HCT116 (cell line): ENCODE results near the gene MMP10. TPM values are rescaled to one million over a fixed set of nuclear protein-coding genes. Genes with fewer than 3 reads are reported as not detected.

ENCODE experiments used
- ATAC-seq: fragments of 200-7000 bp; cut with Tn5 transposase; 2 replicates; pipeline ENCODE4 v1.9.1; 2020; ENCODE audit warnings: mild to moderate bottlenecking, moderate library complexity
- BruUV-seq: library from RNA; stranded (reverse); fragments of 400-500 nt; replicated peaks from 2 replicates; lab custom pipeline; 2021; lab: Mats Ljungman, UMichigan
- CTCF ChIA-PET: fragments of 300-600 bp; sonication (Branson Sonifier 250); formaldehyde crosslinking; loops from one replicate; lab custom pipeline; 2021; ENCODE audit warnings: antibody characterized with exemption; lab: Charles Lee
- POLR2A ChIA-PET: fragments of 300-600, 350-600 bp; sonication (Branson Sonifier 250); formaldehyde crosslinking; loops from one replicate; lab custom pipeline; 2021; ENCODE audit warnings: antibody characterized with exemption; lab: Charles Lee
- RAD21 ChIA-PET, 2 experiments: fragments of 300-600 bp; sonication (Branson Sonifier 250); formaldehyde crosslinking; loops; one replicate each; lab custom pipeline; 2023; ENCODE audit warnings: low total read pairs in 2 of 2; ENCODE audit not compliant: uncharacterized antibody in 2 of 2, unreplicated experiment in 2 of 2, low non-redundant PET in 1 of 2; lab: Charles Lee
- DNase-seq: peaks from one replicate; pipeline ENCODE4 v3.0.0-alpha.2; 2010; ENCODE audit warnings: low read depth, low spot score
- H2AFZ ChIP-seq: fragments of 200-600 bp; shearing (Covaris generic), sonication (generic); 2 replicates; pipeline ENCODE4 v1.6.1; 2017; ENCODE audit warnings: low read depth, mixed run types, mixed read lengths, antibody characterized with exemption, low read length; ENCODE audit not compliant: poor library complexity, severe bottlenecking
- H3K27ac ChIP-seq: 2 replicates; pipeline ENCODE4 v1.5.1; 2012; ENCODE audit warnings: low read depth, low read length
- H3K27me3 ChIP-seq: fragments of 200-600 bp; sonication (generic); 2 replicates; pipeline ENCODE4 v1.6.1; 2016; ENCODE audit warnings: mixed run types, low read length, mixed read lengths; ENCODE audit not compliant: insufficient read depth
- H3K36me3 ChIP-seq, 2 experiments: fragments of 200-500 bp in 1 of 2; fragments of 200-600 bp in 1 of 2; sonication (Bioruptor generic) in 1 of 2; sonication (generic) in 1 of 2; 2 replicates each; pipeline versions ENCODE4 v1.5.1 to v1.6.1; 2014 to 2016; ENCODE audit warnings: low read length in 2 of 2, inconsistent platforms in 1 of 2, mixed read lengths in 1 of 2, mixed run types in 1 of 2; ENCODE audit not compliant: insufficient read depth in 2 of 2, control insufficient read depth in 1 of 2
- H3K4me1 ChIP-seq, 2 experiments: fragments of 200-600 bp in 1 of 2; sonication (generic) in 1 of 2; 2 replicates each; pipeline versions ENCODE4 v1.5.1 to v1.6.1; 2012 to 2017; ENCODE audit warnings: low read length in 2 of 2, inconsistent platforms in 1 of 2, mild to moderate bottlenecking in 1 of 2, mixed read lengths in 1 of 2, mixed run types in 1 of 2, moderate library complexity in 1 of 2; ENCODE audit not compliant: insufficient read depth in 2 of 2, control insufficient read depth in 1 of 2
- H3K4me2 ChIP-seq: fragments of 200-600 bp; sonication (generic); 2 replicates; pipeline ENCODE4 v1.6.1; 2017; ENCODE audit warnings: mixed run types, low read length, mixed read lengths
- H3K4me3 ChIP-seq, 2 experiments: fragments of 200-600 bp in 1 of 2; sonication (generic) in 1 of 2; replicated peaks in 1 of 2; 2 replicates each; pipeline ENCODE4 v1.5.1; 2011 to 2016; ENCODE audit warnings: low read length in 2 of 2, control low read depth in 1 of 2, low read depth in 1 of 2, mild to moderate bottlenecking in 1 of 2, mixed read lengths in 1 of 2, mixed run types in 1 of 2
- H3K79me2 ChIP-seq: fragments of 200-600 bp; sonication (generic); 2 replicates; pipeline ENCODE4 v1.6.1; 2017; ENCODE audit warnings: mild to moderate bottlenecking, mixed run types, low read length, moderate library complexity, mixed read lengths; ENCODE audit not compliant: insufficient read depth
- H3K9ac ChIP-seq: fragments of 200-600 bp; sonication (generic); 2 replicates; pipeline ENCODE4 v1.6.1; 2016; ENCODE audit warnings: low read length, mixed read lengths
- H3K9me2 ChIP-seq: fragments of 200-600 bp; sonication (generic), shearing (Covaris generic); 2 replicates; pipeline ENCODE4 v1.6.1; 2017; ENCODE audit warnings: mixed run types, mild to moderate bottlenecking, moderate library complexity; ENCODE audit not compliant: insufficient read depth
- H3K9me3 ChIP-seq, 2 experiments: fragments of 200-500 bp in 1 of 2; fragments of 200-600 bp in 1 of 2; sonication (Bioruptor generic) in 1 of 2; sonication (generic) in 1 of 2; 2 replicates each; pipeline ENCODE4 v1.6.1; 2014 to 2017; ENCODE audit warnings: low read length in 2 of 2, mixed read lengths in 2 of 2, inconsistent platforms in 1 of 2, low read depth in 1 of 2, mild to moderate bottlenecking in 1 of 2, mixed run types in 1 of 2, moderate library complexity in 1 of 2; ENCODE audit not compliant: control insufficient read depth in 1 of 2, insufficient read depth in 1 of 2
- H4K20me1 ChIP-seq: fragments of 200-600 bp; sonication (generic), shearing (Covaris generic); 2 replicates; pipeline ENCODE4 v1.6.1; 2017; ENCODE audit warnings: mixed run types, mild to moderate bottlenecking, moderate library complexity; ENCODE audit not compliant: insufficient read depth
- CBX3 ChIP-seq: IDR thresholded peaks from 2 replicates; pipeline ENCODE4 v1.6.1; 2012; ENCODE audit warnings: low read depth
- CEBPB ChIP-seq: IDR thresholded peaks from 2 replicates; pipeline ENCODE4 v1.6.1; 2012; ENCODE audit warnings: low read depth
- EGR1 ChIP-seq: IDR thresholded peaks from 2 replicates; pipeline ENCODE4 v1.6.1; 2012; ENCODE audit warnings: low read depth
- EZH2phosphoT487 ChIP-seq: fragments of 200-600 bp; IDR thresholded peaks from 2 replicates; pipeline ENCODE4 v1.6.1; 2018; ENCODE audit warnings: antibody characterized with exemption, borderline replicate concordance
- FOSL1 ChIP-seq: IDR thresholded peaks from 2 replicates; pipeline ENCODE4 v1.6.1; 2012; ENCODE audit warnings: low read depth
- SIN3A ChIP-seq: IDR thresholded peaks from 2 replicates; pipeline ENCODE4 v1.6.1; 2012; ENCODE audit warnings: low read depth
- SRF ChIP-seq: IDR thresholded peaks from 2 replicates; pipeline ENCODE4 v1.6.1; 2012; ENCODE audit warnings: low read depth
- TCF7L2 ChIP-seq: IDR thresholded peaks from 2 replicates; pipeline ENCODE4 v1.7.0; 2011; ENCODE audit warnings: borderline replicate concordance, inconsistent platforms; ENCODE audit not compliant: insufficient read depth, insufficient read length; ENCODE audit errors: extremely low read depth
- ZFX ChIP-seq: fragments of 450-650 bp; IDR thresholded peaks from 2 replicates; pipeline ENCODE4 v1.6.1; 2017
- ZNF274 ChIP-seq: fragments of 200-500 bp; sonication (Bioruptor generic); IDR thresholded peaks from 2 replicates; pipeline ENCODE4 v1.6.1; 2014; ENCODE audit warnings: mild to moderate bottlenecking, low read depth, low read length, inconsistent platforms
- intact Hi-C: fragments of 100-400 bp; cut with micrococcal nuclease; formaldehyde crosslinking; loops from 2 replicates; pipeline ENCODE4 v1.10.0; 2022
- total RNA-seq: library from RNA; stranded (reverse); gene quantifications from one replicate; pipeline ENCODE4 v1.2.1, GENCODE V29; 2021; ENCODE audit not compliant: unreplicated experiment
- TF ChIP-seq, protein P1 (sequence below): IDR thresholded peaks from 2 replicates; pipeline ENCODE4 v1.6.1; 2011; ENCODE audit warnings: mild to moderate bottlenecking, low read length, moderate library complexity; ENCODE audit not compliant: insufficient replicate concordance; ENCODE audit errors: extremely low read depth
- TF ChIP-seq, protein P2 (sequence below): IDR thresholded peaks from 2 replicates; pipeline ENCODE4 v1.6.1; 2012

The MMP10 gene
- total RNA-seq, 1 experiment from 2014 or later: not detected

DNA sequence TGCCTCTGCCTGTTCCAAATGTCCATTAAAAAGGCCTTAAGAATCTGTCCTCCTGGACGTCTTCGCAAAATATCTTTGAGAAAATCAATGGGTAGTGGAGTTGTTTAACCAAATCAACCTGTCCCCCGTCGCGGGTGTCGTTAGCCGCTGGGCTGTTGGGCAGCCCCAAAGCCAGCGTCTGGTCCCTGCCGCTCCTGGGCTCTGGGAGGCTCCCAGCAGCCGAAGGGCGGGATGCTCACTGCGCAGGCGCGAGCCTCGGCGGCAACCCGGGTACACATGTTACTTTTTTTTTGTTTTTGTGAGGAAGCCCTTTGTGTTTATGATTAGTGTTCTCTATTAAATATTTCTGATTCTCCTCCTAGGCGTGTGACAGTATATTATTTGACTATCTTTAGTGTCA is 12.6 kb downstream of the MMP10 start:
- ATAC-seq: no peak
- Histone ChIP-seq H2AFZ (no peak overlapping the region), H3K4me3 (no peak overlapping the region), H3K36me3 (no peaks in the 10 kb centered on the region), H3K9ac (no peak overlapping the region), H3K27me3 (no peaks in the 10 kb centered on the region; the same call in 1 of the 2 replicates), H3K9me2 (no peaks in the 10 kb centered on the region), H4K20me1 (no peaks in the 10 kb centered on the region), H3K79me2 (no peaks in the 10 kb centered on the region), H3K4me2 (no peak overlapping the region), H3K9me3 (no peaks in the 10 kb centered on the region), H3K27ac (no peak overlapping the region), H3K4me1 (no peaks in the 10 kb centered on the region)
- CTCF ChIA-PET: no interaction called here
- TF ChIP-seq SIN3A (no peak), EGR1 (no peak), CEBPB (no peak), ZNF274 (no peak), ZFX (no peak), EZH2phosphoT487 (no peak), FOSL1 (no peak)
- TF ChIP-seq, protein P1, sequence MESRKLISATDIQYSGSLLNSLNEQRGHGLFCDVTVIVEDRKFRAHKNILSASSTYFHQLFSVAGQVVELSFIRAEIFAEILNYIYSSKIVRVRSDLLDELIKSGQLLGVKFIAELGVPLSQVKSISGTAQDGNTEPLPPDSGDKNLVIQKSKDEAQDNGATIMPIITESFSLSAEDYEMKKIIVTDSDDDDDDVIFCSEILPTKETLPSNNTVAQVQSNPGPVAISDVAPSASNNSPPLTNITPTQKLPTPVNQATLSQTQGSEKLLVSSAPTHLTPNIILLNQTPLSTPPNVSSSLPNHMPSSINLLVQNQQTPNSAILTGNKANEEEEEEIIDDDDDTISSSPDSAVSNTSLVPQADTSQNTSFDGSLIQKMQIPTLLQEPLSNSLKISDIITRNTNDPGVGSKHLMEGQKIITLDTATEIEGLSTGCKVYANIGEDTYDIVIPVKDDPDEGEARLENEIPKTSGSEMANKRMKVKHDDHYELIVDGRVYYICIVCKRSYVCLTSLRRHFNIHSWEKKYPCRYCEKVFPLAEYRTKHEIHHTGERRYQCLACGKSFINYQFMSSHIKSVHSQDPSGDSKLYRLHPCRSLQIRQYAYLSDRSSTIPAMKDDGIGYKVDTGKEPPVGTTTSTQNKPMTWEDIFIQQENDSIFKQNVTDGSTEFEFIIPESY: no peak
- TF ChIP-seq, protein P2, sequence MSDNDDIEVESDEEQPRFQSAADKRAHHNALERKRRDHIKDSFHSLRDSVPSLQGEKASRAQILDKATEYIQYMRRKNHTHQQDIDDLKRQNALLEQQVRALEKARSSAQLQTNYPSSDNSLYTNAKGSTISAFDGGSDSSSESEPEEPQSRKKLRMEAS: no peak
- POLR2A ChIA-PET: no interaction called here
- RAD21 ChIA-PET: interaction anchor here in 1 of 2 experiments (0.6 kb wide), 1 partner anchor 50 kb away, joined by 6 read pairs; no protein-coding TSS in a partner anchor
- no TSS peak for BruUV-seq
- intact Hi-C loops: no loop called here
- no peak for DNase-seq

DNA sequence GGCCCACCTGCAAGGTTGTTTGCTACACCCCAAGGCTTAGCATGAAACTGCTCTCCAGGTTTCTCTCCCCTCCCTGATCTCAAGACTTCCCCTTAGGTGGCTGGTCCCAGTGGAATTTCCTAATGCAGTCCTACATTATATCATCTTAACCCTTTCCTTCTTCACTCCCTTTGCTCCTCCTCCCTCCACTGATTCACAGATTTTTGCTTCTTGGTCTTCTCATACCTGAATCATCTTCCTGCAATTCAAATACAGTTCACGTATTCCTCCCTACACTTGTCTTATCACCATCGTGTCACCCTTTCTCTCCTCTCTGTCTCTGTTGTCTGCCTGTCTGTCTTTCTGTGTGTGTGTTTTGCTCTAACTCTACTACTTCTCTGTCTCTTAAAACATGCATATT is 17.0 kb downstream of the MMP10 start:
- H3K79me2 ChIP-seq: no peaks in the 10 kb centered on the region
- no peak for ATAC-seq
- H4K20me1 ChIP-seq: no peaks in the 10 kb centered on the region
- intact Hi-C loops: no loop called here
- H3K36me3 ChIP-seq: no peaks in the 10 kb centered on the region
- TF ChIP-seq EGR1 (no peak), TCF7L2 (no peak), SRF (no peak), CBX3 (no peak)
- TF ChIP-seq, all 23 proteins: peak for 0
- Histone ChIP-seq H3K4me3 (no peak overlapping the region), H3K27ac (no peak overlapping the region), H3K27me3 (no peaks in the 10 kb centered on the region; the same call in 1 of the 2 replicates), H3K9me2 (no peaks in the 10 kb centered on the region), H3K4me2 (no peak overlapping the region), H2AFZ (no peak overlapping the region), H3K9me3 (no peaks in the 10 kb centered on the region), H3K9ac (no peak overlapping the region), H3K4me1 (peaks cover 0 to 3% of the 10 kb centered on the region in 2 experiments; a peak in 1 of 4 replicates)
- DNase-seq: no peak
- ChIA-PET POLR2A (no interaction called here), CTCF (no interaction called here), RAD21 (no interaction called here)
- no TSS peak for BruUV-seq
